HG02588 (cell line): Measurements from ENCODE around the gene GAS1.

Experiments used
- ATAC-seq: cut with Tn5 transposase; IDR thresholded peaks from one replicate; pipeline ENCODE4 v1.9.1; 2021; ENCODE audit warnings: mild to moderate bottlenecking, moderate library complexity; ENCODE audit not compliant: unreplicated experiment

The GAS1 gene, protein sequence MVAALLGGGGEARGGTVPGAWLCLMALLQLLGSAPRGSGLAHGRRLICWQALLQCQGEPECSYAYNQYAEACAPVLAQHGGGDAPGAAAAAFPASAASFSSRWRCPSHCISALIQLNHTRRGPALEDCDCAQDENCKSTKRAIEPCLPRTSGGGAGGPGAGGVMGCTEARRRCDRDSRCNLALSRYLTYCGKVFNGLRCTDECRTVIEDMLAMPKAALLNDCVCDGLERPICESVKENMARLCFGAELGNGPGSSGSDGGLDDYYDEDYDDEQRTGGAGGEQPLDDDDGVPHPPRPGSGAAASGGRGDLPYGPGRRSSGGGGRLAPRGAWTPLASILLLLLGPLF

DNA sequence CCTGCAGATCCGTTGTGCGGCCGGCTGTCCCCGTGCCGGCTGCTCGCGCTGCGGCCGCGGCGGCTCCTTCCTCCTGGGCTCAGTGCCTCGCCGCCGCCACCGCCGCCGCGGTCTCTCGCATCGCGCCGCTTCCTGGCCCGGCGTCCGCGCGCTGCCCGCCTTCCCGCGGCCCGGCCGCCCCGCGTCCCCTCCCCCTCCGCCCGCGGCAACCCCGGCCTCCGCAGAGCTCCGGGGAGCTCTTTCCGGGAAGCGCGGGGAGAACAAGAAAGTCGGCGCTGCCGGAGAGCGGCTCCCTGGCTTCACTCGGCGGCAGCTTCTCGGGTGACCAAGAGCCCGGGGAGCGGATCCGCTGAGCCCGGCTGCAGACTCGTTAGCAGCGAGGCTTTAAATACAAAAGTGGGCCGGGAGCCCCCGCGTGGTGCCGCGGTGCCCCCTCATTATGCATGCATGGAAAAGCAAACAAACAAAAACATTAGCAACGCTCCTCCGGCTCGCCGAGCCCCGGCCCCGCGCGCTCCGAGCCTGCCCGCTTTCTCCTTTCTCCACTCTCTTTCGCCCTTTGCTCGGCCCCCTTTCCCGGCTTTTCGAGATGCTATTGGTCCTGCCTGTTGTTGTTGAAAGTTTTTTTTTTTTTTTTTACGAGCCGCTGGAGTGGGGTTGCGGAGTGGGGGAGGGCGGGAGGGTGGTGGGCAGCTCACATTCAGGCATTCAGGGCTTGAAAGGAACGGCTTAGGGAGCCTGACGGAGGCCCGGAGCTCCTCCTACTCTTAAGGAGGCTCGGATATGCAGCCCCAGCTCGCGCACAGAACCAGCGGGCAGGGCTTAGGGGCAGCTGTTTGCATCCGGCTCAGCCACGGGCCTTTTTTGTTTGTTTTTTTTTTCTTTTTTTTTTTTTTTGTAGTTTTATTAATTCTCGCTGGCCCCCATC, at the start of gene GAS1:
Gene GAS1, minus strand, starts transcription at position 361 of the 928 bp plus-strand sequence. CDS start 727 bp downstream, outside the sequence.
- peak; percentile 49 for ATAC-seq

DNA sequence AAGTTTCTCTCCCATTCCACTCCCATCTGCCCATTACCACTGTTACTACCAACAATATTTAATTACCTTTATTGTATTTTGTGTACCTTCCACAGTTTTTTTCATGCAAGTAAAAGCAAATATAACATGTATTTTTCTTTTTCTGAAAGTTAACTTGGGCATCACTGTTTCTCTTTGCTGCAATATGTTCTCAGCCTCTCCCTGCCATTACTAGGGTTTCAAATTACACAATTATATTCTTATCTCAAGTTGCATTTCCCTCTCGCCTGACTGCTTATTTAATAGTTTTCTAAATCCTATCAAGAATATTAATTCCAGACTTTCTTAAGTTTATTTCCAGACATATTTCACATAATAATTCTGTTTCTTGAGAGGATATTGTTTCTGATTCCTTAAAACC, 46.9 kb upstream of the GAS1 start:
- ATAC-seq: no peak

DNA sequence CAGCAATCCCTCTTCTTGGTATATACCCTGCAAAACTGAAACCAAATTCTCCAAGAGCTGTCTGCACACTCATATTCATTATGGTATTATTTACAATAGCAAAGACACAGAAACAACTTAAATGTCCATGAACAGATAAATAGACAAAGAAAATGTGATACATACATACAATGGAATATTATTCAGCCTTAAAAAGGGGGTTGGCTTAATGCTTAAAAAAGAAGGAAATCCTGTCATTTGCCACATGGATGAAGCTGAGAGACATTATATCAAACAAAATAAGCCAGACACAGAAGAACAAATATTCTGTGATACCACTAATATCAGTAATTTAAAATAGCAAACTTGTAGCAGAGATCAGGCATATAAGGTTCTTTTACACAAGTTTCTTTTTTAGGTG, 46.5 kb upstream of the GAS1 start:
- no peak for ATAC-seq

DNA sequence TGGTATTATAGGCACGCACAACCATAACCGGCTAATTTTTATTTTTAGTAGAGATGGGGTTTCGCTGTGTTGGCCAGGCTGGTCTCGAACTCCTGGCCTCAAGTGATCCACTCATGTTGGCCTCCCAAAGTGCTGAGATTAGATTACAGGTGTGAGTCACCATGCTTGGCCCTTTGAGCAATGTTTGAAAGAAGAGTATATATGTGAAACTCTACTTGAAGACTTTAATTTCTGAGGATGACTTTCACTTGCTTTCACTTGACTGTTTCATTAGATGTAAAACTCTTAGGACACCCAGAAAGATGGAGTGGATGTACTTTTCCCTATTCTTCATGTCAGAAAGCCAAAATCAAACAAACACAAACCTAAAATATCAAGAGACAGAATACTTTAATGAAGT, 43.8 kb upstream of the GAS1 start:
- ATAC-seq: no peak

DNA sequence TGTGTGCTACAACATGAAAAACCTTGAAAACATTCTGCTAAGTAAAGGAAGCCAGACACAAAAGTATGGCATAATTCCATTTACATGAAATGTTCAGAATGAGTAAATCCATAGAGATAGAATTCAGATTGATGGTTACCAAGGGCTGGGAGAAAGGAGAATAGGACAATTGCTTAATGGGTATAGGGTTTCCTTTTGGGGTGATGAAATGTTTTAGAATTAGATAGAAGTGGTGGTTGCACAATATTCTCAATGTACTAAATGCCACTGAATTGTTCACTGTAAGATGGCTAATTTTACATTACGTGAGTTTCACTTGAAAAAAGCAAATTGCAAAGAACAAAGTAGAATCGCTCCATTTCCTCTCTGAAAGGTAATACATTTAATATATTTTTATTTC, 43.0 kb upstream of the GAS1 start:
- no peak for ATAC-seq

DNA sequence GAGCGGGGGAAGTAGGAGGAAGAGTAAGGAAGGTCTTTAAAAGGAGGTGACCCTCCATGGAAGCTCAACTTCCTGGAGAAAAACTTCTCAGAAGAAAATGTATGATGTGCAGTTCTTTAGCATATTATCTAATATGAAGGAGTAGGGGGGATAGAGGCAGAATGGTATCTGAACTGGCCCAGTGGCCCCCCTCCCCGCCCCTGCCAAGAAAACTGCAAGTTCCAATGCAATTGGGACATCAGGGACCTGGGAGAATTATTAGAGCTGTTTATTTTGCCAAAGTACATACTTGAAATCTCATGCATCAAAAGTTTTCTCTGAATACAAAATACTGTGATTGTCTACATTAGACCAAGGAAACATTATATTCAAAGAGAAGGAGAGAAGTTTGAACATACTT, 40.6 kb upstream of the GAS1 start:
- no peak for ATAC-seq

DNA sequence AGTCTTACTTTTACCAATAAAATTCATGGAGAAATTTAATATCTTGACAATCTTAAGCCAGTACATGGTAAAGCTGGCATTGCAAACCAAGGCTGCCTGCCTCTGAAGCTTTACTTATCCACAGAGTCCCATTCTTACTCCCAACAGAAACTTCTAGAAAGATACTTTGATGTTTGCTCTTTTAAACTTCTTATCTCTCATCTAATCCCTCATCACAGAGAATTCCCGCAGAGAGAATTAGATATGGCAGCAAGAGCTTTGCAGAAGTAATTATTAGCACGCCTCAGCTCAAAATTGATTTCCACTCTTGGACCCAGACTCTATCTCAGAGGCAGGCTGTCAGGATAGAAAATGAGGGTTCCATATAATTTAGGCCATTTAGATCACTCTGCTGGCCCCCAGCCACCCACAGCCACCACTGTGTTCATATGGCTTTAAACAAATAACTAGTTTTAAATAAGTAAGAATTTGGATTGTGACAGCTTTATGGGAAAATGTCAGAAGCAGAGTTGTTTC, 37.9 kb upstream of the GAS1 start:
- no peak for ATAC-seq

DNA sequence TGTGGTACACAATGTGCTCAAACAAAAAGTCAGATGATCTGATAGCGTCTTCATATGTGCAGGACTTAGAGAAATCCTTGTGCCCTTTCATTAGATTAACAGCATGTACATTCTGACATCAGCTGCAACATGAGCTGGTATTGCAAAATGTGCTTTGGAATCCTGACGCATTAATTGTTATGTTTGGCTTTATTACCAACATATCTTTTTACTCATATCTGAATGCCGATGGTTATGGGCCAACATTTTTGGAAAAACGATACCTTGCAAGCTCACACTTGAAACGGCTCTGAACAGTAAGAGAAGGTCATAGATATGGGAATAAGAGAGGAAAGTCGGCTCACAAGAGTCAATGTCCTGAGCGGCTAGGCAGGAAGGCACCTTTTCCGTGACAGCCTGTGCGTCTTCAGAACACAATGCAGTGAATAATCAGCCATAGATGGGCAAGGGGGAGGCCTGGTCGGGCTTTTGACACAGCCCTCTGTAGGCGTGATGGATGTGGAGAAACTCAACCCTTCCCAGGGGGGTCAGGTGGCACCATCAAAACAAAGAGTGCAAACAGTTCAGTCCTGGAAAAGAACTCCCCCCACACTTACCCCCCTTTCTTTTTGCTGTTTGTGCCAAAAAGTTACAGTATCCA, 36.4 kb upstream of the GAS1 start:
- ATAC-seq: no peak

DNA sequence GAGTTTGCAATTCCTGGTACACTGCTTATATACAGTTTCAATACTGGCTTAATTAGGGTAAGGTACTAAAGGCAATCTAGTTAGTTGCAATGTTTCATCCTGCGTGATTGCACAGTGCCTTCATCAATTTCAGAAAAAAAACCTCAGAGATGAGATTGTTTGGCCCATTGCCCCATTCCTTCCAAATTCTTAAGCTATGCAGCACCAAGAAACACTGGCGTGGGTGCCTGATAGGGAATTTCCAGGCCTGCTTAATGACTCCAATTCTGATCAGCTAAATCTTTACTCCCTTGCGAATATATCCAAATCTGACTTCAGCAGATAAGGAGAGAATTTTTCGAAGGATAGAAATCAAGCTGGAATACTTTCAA, 35.9 kb upstream of the GAS1 start:
- no peak for ATAC-seq

DNA sequence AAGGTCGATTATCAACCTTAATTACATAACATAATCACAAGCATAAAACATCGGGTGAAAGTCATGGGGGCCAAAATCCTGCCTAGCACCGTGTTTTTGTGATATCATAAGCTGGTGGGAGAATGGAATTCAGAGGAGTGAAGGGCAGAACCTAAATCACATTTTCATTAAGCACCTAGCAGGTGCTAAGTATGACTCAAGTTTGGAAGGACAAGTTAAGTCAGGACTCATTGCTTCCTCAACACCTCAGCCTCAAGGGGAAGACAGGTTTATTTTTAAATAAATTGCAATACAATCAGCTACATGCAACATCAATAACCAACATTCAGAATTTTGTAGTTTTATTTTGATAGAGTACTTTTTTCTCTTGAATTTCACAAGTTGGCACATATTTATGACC, 33.5 kb upstream of the GAS1 start:
- ATAC-seq: no peak

DNA sequence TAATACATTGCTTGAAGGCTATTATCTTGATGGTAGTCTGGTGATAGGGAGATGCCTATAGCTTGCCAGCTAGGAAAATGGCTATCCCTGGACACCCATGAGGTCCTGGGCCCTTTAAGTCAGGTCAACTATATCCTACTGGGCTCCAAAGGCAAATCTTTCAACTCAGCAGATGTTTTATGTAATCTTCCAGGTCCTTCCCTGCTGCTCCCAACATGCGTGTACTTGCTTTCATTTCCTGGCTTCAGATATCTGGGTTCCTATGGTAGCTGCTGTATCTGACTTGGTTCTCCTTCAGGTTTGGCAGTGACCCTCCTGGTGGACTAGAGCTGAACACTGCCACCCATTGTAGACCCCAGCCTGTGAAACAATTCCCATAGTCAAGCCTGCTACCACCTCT, 32.4 kb upstream of the GAS1 start:
- ATAC-seq: no peak

DNA sequence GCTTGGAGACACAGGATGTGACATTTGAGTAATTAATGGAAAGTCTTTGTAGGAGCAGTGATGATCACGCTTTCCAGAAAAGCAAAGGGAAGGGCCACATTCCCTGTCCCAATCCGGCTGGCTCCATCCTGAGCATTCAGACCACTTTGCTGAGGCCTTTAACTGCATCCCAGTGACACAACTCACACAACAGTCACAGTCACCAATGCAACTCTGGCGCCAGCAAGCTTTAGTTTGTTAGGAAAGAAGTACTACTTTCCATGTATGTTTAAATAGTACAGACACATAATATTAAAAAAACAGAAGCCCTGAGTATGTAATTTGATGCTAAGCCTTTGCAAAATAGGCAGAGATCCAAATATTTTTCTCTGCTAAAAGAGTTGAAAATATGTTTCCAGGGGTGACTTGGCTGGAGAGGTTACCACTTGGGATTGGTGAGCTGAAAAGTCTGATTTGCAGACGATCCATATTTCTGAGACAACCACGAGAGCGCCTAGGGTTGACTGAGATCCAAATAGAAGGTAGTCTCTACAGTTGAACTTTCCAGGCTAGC, 31.7 kb upstream of the GAS1 start:
- no peak for ATAC-seq

DNA sequence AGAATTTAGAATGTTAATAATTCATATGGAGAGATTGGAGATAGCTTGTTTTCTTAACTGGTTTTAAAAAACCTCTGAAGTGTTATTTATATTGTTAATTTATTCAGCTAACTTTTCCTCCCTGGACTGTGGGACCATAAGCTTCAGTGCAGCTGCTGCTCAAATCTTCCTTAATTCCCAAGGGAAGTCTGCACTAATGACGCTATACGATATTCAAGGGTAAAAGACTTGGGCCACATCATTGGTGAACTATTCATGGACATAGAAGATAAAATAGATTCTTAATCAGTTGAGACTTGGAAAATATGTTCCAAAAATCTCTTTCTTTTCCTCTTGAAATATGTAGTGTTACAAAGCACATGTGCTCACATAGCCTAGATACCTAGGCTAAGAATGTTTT, 31.1 kb upstream of the GAS1 start:
- no peak for ATAC-seq

DNA sequence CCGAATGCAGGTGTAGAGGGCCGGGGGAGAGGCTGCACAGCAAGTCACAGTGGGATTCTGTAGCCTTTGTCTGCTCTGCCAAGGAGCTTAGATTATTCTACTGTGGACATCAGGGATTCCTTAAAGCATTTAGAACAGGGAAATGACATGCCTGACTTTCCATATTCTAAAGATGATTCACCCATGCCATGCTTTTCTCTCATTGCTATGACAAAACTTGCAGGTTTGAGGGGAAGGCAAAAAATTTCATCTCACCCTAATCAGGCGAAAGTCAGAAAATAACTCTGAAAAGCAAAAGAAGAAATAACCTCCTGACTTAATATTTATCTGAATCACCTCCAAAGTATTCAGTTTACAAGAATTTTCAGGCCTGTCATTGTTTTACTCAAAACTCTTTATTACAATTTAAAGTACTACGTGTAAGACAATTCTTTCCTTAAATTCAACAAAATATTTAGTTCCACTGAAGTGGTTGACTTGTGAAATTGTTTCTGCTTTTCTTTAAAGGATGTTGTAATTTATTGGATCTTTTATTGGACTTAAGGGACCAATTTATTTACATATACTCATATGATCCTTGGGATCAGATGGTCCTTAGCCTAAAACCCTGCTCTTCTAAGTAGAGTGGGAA, 30.0 kb upstream of the GAS1 start:
- no peak for ATAC-seq

DNA sequence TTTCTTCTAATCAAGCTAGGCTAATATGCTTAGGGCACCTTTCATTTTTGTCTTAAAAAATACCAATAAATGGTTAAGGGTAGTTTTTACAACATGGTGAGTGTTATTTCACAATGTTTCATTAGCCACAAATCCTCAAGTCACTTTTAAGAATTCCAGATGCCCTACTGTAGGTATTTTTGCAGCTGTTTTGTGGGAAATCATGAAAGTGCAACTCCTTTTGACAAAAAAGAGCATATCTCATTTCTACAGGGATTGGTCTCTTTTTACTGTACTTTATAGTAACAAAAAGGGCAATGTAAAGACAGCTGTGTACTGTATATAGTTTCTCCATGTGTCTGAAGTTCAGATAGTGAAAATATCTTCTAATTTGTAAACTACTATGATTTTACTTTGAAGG, 28.3 kb upstream of the GAS1 start:
- ATAC-seq: no peak

DNA sequence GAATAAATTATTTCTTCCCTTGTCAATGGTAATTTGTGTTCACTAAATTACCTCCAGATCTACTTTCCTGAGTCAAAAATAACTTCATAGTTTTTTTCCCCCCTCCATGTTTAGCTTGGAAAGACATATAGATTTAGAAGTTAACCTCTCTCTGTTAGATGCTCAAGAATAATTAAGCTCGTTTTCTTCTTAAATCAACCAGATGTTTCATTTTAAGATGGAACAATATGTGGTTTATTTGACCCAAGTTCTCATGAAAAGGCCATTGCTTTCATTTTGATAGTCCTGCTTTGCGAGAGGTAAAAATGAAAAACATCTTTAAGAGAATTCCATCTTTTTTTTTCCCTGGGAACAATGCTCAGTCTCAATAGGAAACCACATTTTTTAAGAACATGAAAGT, 27.7 kb upstream of the GAS1 start:
- no peak for ATAC-seq

DNA sequence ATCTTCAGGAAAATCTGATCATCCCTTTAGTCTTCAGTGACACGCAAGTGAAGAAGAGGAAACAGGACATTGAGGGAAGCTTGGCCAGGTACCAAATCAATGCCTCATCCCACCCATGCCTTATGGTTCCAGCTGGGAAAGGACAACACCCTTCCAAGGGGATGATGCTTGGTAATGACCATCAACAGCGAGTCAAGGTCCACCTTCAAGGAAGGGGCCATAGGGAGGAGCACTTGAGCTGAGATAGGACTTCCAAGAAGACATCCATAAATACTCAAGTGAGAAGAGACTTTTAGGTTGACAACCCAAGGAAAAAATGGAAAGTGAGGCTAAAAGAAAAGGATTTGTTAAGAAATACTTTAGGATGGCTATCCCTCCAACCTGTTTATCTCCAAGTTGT, 27.1 kb upstream of the GAS1 start:
- ATAC-seq: no peak

DNA sequence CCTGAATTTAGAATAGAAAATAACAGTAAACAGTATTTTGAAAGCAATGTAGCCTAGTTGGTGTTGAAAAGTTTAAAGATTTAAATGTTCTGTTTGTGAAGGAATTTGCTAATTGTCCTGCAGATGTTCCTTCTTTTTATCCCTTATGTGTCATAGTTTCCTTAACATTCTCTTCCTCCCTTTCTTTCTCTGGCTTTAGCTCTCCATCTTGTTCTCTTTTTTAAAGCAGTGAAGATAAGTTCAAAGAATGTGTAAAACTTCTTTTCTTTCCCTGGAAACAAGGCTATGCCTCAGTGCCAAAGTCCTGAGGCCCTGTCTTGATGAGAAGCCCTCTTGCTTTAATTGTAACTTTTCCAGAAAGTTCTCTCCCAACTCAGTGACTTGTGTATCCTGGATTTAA, 24.4 kb upstream of the GAS1 start:
- ATAC-seq: no peak

DNA sequence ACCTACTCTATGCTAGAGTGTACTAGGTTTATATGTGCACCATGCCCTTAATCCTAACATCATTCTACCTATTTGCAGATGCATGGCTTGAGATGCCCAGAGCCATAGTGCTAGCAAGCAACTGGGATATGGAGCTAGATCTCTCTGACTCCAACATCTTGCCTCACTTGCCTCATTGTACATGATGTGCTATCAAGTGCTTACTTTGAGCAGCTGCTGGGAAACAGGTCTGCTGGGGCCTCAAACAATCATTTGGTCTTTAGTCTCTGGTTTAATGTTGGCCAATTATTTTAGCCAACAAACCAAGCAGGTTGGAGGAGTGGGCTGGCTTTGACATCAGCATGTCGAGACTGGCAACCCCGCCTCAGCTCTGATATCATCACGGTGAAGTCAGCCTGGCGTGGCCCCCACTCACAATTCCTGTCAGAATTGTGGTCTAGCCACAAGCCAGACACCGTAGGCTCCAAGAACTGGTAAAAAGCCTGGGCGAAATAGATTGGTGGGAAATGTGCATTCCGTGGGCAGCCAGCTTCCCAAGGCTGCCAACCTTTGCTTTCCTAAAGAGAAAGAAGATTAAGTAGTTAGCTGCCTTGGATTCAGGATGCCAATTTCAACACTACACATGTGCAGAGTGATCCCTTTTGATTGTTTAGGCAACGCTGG, 21.1 kb upstream of the GAS1 start:
- ATAC-seq: no peak

DNA sequence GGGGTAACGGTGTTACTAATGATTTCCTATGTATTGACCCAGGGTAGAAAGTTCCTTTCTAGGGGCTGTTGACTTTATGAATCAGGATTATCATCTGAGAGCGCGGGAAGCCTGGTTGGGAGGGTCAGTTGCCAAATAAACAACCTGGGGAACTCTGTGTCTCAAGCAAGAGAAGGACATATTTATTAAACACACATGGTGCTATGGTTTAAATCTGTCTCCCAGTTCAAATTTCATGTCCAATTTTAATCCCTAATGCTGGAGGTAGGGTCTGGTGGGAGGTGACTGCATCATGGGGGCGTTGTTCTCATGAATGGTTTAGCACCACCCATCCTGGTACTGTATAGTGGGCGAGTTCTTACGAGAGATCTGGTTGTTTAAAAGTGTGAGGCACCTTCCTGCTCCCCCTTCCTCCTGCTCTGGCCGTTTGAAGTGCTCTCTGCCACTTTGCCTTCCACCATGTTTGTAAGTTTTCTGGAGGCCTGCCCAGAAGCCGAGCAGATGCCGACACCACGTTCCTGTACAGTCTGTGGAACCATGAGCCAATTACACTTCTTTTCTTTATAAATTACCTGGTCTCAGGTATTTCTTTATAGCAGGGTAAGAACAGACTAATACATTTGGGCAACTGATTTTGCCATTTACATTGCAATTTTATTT, 19.7 kb upstream of the GAS1 start:
- no peak for ATAC-seq
